ENCODE measurements around the gene ABO.
A peak's percentile ranks its signal among the peaks of the same experiment; 100 is the strongest.
"Not testable (repeated sequence)": the region's sequence is repeated elsewhere in the genome, so short reads cannot be mapped to it uniquely, and the experiment has no call there.

ABO gene

GRCh38 chr9:133286523-133286922 is 11.5 kb upstream of the ABO start:
- peak; percentile 33 for DNase-seq (ENCODE audit: low read depth)

GRCh38 chr9:133285252-133285775 is 10.3 kb upstream of the ABO start:
- DNase-seq (ENCODE audit: low read depth) = no peak

GRCh38 chr9:133284362-133284761 is 9.4 kb upstream of the ABO start:
- no peak for DNase-seq (ENCODE audit: low read depth)

GRCh38 chr9:133283255-133284032 is 8.4 kb upstream of the ABO start:
- DNase-seq (ENCODE audit: low read depth) = not testable (repeated sequence)

- DNase-seq (ENCODE audit: low read depth) = no peak
Measured at GRCh38 chr9:133282464-133283238, 7.7 kb upstream of the ABO start.

GRCh38 chr9:133280392-133280791 is 5.4 kb upstream of the ABO start:
- DNase-seq (ENCODE audit: low read depth) = no peak

- DNase-seq (ENCODE audit: low read depth) = no peak
Measured at GRCh38 chr9:133278161-133279114, 3.4 kb upstream of the ABO start.

- no peak for DNase-seq (ENCODE audit: low read depth)
Measured at GRCh38 chr9:133277467-133277866, 2.5 kb upstream of the ABO start.

- no peak for DNase-seq (ENCODE audit: low read depth)
Measured at GRCh38 chr9:133276923-133277322, 1.9 kb upstream of the ABO start.

- DNase-seq (ENCODE audit: low read depth) = no peak
Measured at GRCh38 chr9:133276001-133276884, 1.2 kb upstream of the ABO start.

GRCh38 chr9:133274236-133275104 is 531 bp downstream of the ABO start:
- no peak for DNase-seq (ENCODE audit: low read depth)

- no peak for DNase-seq (ENCODE audit: low read depth)
Measured at GRCh38 chr9:133273819-133274218, 1.2 kb downstream of the ABO start.

GRCh38 chr9:133273098-133273497 is 1.9 kb downstream of the ABO start:
- no peak for DNase-seq (ENCODE audit: low read depth)

GRCh38 chr9:133269537-133270362 is 5.3 kb downstream of the ABO start:
- DNase-seq (ENCODE audit: low read depth) = no peak

- DNase-seq (ENCODE audit: low read depth) = not testable (repeated sequence)
Measured at GRCh38 chr9:133269136-133269535, 5.9 kb downstream of the ABO start.

- no peak for DNase-seq (ENCODE audit: low read depth)
Measured at GRCh38 chr9:133268335-133269056, 6.5 kb downstream of the ABO start.

GRCh38 chr9:133264235-133264764 is 10.7 kb downstream of the ABO start:
- no peak for DNase-seq (ENCODE audit: low read depth)

GRCh38 chr9:133263557-133263956 is 11.4 kb downstream of the ABO start:
- DNase-seq (ENCODE audit: low read depth) = no peak
